Brain pericyte (primary cell): ENCODE measurements around the gene EMILIN2.
"Not testable (repeated sequence)": the region's sequence is repeated elsewhere in the genome, so short reads cannot be mapped to it uniquely, and the experiment has no call there.

Source experiments
- DNase-seq: peaks from one replicate; pipeline ENCODE4 v3.0.0-alpha.2; 2012; ENCODE audit warnings: low read depth, low spot score

EMILIN2 gene

DNA sequence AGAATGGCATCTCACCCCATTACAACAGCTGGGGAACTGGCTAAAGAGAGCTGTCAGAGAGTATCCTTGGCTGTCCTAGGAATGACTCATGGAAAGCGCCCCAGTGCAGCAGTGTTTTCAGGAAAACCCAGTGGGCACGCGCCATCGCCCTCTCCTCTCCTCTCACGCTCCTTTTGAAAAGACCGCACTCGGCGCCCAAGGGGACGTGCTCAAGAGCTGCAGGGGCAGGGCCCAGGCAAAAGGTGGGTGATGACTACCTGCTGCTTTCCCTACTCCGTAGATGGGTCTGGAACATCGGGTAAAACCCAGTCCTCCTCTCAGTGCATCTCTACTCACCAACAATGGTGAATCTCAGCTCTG is 68.1 kb downstream of the EMILIN2 start:
- DNase-seq, result no peak

DNA sequence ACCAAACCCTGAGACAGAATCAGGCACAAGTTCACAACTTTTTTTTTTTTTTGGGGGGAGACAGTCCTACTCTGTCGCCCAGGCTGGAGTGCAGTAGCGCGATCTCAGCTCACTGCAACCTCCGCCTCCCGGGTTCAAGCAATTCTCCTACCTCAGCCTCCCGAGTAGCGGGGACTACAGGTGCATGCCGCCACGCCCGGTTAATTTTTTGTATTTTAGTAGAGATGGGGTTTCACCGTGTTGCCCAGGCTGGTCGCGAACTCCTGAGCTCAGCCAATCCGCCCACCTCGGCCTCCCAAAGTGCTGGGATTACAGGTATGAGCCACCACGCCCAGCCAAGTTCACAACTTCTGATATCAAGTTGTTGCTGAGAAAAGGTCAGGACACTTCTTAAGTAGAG is 68.7 kb downstream of the EMILIN2 start:
- DNase-seq, result not testable (repeated sequence)

DNA sequence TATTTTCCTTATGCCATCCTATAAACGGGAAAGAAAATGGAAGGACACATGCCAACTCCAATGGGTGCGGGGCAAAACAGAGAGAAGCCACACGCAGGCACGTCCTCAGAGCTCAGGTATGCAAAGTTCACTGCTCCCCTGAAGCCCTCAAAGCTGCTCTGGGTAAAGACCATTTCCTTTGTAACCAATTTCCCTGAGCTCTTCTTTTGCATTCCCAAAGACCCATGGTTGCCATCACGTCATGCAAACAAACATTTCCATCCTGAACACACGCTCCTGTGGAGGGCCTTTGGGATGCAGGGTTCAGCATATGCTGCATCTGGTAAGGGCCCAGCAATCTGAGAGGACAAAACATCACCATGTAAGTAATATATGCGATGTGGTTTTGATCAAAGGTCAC is 69.4 kb downstream of the EMILIN2 start:
- DNase-seq, result no peak

DNA sequence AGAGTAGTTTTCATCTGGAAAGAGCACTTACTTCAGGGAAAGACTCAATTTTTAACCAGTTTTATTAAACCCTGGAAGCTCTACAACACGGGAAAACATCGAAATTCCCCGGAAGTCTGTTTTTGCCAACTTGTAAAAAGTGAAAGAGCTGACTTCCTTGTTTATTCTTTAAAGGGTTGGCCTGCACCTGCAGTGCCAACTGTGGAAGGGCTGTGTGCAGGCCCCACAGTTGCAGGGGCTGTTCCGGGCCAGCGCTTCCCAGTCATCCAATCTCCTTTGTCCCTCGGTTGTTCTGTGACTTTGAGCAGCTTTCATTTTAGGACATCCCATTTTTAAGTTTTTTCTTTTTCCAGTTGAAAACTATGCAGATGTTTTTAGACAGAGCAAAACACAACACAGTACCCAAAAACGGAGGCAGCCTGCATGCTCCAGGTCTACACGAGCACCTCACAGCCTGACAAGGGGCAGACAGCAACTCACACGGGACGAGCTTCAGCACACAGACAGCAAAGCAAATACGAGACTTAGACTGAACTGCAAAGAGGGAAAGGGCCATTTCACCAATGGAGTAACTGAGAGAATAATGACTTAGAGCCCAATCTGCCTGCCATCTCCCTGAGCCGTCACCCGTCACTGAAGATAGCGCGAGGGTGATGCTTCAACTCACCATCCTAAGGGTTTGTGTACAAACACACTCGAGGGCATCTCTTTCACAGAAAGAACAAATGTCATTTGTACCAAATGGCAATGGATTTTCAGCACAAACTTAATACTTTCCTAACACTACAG is 70.6 kb downstream of the EMILIN2 start:
- no peak for DNase-seq

DNA sequence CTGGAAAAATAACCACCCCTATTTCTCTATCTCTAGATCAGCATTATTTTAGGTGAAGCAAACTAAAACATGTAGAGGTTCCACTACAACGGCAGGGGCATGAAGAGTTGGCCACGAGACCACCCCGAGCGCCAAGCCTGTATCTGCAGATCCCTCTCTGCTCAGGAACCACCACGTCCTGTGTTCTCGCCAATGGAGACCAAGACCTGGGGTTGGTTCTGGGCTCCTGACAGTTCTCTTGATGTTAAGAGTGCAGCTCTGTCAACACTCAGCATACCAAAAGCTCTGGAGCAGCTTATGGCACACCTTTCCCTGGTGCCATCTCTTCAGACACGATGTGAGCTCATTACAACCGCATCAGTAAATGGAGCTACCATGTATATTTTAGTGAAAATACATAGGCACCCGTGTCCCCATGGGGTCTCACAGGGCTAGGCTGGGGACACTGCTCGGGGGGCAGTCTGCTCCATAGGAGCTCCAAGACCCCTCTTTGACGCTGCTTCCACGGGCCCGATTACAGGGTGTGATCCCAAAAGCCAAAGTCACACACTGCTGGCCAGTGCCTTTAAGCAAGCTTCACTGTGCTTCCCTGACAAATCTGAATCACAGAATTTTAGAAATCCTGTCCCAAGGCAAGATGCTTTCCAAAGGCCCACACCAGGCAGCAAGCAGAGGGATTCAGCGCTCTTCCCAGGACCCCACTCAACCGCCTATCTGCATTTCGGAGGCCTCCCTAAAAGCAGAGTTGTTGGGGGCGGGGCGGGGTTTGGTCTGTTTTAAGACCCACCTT is 72.2 kb downstream of the EMILIN2 start:
- no peak for DNase-seq

DNA sequence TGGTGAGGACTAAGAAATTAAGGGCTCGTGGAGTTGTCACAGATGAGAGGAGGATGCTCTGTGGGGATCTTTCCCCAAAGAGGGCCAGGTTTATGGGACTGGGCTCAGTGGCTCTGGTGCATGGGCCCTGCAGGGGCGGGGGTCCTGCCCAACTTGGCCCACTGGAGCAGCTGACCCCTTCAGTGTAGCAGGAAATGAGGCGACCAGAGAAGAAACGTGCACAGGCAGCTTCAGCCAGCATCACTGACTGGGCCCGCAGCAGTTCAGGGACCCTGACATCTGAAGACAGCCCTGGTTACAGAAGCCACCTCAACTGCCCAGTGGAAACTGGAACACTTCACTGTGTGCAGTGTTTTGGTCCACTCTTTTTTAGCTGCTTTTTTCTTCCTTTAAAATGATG is 72.8 kb downstream of the EMILIN2 start:
- DNase-seq, result no peak

DNA sequence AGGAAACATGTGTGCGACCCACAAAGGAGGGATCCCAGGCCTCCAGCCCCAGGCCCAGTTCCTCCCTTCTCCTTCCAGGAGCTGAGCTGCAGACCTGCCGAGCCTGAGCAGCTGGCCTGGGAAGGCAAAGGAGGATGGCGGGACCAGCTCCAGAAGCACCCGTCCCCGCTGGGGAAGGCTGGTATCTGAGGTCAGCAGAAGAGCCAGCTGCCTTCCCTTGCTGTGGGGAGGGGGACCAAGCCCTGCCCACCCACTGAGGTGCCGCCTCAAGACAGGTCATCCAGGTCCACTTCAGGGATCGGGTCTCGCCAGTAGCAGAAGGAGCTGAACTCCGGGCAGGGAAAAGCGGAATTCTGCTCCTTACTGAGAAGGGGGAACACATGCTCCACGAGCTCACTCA is 73.2 kb downstream of the EMILIN2 start:
- no peak for DNase-seq

DNA sequence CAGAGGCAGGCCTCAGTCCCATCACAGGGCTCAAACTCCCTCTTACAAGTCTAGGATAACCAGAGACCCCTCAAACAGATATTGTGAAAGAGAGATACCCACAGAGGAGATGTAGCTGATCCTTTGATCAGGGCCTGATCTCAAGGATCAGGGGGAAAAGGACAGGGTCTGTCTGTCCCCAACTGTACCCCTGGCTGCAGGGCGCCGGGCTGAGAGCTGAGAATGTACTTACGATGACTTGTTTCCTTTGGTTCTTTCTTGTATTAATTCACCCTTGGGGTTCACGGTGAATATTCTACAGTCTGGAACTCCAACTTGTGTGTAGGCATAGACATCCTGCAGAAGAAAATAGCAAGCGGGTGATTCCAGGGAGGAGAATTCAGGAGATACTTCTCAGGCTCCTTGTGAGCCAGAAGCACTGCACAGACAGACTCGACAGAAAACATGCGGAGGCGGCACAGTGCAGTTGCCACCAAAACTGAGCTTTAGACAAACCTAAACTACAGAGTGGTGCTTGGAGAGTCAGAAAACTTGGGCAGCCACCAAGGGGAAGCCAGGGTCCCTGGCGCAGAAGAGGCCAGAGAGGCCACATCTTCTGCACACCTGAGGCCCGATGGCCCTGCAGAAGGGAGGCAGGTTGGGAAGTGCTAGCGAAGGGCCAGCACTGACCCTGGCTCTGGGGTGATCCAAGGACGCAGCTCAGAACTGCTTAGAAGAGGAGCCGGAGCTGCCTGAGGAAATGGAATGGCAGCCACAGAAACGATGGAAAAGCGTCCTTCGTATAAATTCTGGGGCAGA is 73.9 kb downstream of the EMILIN2 start:
- no peak for DNase-seq

DNA sequence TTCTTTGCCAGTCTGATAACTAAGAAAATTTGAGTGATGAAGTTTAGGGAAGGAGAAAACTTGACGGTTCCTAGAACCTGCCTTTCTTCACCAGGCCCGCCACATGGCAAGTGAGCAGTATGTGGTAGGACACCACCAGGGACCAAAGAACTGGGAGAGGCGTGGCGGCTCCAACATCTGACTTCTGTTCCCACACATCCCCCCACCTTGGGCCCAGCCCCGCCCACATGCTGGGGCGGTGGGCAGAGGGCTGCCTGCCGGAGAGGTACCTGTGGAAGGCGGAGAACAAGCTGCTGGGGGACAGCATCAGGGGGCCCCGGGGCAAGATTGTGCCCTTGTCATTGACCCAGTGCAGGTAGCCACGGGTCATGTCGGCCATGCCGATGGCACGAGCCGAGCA is 75.0 kb downstream of the EMILIN2 start:
- no peak for DNase-seq

DNA sequence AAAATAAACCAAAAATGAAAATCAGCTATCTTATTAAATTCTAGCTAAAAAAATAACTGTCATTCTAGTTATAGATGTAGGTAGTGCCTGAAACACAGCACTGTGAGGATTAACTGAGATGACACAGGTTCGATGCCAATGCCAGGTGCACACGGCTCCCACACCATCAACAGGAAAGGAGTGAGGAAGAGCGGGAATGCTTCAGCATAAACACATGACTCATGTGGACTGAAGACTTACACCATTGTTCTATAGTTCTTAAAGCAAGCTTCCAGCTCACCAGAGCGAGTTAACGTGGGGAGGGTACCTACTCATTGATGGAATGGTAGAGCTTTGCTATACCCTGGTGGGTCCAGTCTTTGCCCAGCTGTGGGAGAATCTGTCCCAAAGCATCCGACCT is 76.7 kb downstream of the EMILIN2 start:
- DNase-seq, result no peak

DNA sequence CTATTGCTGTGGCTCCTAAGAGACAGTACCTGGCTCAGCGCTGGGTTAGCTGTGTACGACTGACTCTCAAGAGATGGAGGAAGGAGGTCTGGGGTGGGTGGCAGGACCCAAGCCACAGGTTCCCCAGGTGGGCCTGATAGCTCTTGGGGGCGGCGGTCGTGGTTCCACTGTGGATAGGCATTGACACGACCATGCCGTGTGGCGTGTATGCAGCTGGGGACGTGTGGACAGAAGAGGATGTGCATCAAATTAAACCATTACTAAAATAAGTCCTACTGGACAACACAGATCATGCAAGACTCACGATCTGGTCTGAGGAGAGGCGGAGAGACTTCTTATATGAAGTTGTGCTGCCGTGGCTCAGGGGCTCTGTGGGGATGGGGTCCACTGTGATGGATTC is 78.1 kb downstream of the EMILIN2 start:
- no peak for DNase-seq

DNA sequence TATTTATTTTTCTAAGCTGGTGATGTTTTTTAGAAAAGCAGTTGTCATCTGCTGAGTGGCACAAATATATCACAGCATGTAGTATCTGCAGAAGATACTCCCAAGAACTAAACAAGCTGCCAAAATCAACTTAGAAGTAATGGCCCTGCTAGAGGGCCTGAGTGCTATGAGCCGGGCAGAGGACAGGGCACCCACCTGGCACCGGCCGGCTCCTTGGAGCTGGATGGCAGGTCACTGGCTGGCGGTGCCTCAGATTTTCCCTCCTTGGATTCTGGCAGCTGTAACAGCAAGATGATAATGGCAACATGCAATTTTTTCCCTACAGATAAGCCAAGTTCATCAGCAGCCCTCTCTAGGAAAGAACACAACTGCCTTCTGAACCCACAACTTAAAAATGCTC is 79.7 kb downstream of the EMILIN2 start:
- DNase-seq, result no peak

DNA sequence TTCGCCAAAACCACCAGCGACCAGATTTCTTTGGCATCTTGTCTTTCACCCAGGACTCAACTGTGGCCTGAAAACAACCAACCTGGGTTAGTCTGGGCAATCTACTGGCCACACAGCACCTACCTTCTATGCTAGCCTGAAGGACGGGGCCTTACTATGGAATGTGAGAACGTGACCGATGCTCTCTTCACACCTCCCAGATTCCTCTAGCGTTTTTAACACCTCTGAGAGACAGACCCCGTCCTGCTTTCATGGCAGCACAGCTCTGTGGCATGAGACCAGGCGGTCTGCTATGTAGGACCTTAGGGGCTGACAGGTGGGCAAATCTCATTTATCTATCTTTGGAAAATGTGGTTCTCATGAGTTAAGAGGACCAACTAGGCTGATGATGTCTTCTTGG is 80.9 kb downstream of the EMILIN2 start:
- no peak for DNase-seq

DNA sequence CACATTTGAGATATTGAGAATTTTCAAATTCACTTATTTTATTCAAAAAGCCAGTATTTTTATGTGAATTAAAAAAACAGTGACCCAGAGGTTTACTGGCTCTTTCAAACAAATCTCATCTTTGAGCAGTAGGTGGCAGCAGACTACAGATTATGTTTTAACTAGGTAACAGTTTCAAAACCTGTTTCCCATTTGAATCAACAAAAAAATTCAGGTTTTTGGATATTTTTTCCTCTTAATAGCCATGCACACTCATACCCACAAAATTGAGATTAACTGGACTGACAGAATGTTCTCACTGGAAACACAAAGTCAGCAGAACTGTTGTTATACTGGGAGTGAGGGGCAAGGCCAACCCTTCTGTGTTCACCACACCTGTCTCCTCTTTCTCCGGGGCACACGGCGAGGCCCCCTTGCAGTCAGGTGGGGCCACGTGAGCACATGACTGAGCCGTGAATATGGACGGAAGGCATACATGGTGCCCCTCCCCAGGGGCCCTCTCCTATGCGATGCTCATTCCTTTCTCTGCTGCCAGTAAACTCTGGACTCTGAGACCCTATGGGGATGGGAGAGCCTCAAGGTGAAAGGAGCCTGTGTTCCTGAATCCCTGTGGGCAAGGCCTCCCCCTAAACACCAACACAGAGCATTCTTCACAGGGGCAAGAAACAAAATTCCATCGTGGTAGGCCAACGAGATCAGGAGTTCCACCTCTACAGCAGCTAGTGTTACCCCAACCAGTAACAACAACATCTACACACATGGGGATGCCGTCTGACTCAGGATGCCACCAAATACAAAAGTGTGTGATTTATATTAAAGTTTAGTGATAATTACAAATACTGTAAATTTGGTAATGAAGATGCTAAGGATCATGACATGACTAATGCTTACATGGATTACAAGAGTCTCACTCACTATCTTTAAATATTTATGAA is 85.7 kb downstream of the EMILIN2 start:
- no peak for DNase-seq

DNA sequence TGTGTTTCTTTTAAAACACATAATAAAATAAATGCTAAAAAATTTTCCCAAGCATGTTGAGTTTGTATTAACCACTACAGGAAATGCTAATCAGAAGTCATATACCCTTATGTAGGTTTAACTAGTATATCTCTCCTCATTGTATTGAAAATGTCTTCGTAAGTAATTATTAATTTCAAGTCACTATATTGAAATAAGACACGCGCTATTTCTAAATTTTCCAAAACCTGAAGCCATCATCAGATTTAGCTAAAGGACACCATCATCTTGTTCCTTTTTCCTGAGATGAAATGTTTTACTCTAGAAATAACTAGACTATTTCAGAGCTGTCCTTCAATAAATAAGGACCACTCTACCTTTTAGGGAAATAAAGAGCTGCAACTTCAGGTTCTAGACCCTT is 87.2 kb downstream of the EMILIN2 start:
- DNase-seq, result no peak

DNA sequence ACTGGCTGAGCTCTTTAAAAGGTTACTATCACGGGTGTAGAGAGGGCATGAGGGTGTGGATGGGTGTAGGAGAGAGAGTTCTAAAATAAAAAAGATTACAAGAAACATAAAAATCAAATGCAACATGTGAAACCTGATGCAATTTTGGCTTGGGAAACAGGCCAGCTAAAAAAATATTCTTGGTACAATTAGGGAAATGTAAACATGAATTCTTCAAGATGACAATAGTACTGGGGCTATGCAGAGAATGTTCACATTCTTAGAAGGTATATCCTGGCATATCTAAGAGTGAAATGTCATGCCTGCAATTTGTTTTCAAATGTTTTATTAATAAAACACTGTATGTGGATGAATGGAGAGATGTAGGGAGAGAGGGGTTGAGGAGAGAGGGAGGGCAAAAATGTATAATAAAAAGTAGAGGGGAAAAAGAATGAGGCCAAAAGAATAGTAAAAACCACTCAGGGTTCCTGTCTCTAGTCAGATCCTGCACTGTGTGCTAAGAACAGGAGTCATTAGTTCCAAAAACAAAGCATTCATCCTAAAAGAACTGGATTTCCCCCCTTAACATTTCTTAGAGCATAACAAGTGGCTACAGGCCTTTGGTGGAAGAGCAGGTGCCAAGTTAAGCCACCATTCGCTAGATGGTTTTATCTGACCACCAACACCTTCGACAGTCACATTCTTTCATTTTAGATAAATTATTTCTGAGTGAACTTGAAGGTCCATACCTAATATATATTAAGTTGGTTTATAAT is 88.8 kb downstream of the EMILIN2 start:
- no peak for DNase-seq

DNA sequence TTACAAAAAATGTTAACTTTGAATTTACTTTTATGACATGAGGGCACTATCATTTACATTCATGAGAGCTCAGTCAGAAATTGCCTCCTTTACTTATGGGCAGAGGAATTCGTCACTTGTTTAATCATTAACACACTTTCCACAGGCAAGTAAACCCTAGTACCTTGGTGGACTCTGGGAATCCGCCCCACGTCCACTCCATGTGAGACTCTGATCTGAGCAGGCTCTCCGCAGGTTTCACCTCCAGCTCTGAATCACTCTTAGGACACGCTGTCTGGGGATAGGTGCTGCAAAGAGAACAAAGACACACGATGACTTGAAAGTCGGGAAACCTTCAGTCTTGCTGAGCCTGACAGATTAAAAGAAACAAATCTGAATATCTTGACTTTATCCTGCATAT is 92.5 kb downstream of the EMILIN2 start:
- no peak for DNase-seq

DNA sequence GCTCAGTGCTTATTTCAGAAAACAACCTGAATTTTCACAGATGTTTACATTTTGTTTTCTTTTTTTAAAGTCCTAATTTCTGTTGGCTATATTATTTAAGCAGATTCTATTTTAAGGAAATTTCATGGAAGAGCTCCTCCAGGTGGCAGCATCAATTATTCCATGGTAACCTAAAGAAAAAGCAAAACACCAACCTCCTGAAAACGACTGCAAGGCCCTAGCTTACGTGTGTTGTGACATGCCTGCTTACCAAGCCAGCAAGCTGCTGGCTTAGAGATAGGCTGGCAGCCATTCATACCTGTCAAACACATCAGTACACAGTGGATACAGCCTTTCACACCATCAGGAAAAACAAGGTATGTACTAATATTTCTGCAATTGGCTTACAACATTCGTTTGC is 101.2 kb downstream of the EMILIN2 start:
- DNase-seq, result no peak

DNA sequence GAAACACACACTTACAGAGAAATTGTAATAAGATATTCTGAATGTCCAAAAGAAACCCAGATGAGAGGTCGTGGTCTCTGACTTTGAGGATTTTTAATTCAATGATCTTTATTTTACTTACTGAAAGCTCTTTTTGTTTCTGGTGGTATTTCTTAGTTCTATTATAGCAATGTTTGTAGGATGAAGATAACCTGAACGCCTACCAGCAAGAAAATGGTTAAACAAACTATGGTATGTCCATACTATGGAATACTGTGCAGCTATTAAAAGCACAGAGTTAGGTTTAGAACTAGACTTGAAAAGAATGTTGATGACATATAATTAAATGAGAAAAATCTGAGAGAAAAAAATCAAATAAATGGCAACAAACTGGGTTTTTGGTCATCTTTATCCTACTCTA is 105.8 kb downstream of the EMILIN2 start:
- no peak for DNase-seq

DNA sequence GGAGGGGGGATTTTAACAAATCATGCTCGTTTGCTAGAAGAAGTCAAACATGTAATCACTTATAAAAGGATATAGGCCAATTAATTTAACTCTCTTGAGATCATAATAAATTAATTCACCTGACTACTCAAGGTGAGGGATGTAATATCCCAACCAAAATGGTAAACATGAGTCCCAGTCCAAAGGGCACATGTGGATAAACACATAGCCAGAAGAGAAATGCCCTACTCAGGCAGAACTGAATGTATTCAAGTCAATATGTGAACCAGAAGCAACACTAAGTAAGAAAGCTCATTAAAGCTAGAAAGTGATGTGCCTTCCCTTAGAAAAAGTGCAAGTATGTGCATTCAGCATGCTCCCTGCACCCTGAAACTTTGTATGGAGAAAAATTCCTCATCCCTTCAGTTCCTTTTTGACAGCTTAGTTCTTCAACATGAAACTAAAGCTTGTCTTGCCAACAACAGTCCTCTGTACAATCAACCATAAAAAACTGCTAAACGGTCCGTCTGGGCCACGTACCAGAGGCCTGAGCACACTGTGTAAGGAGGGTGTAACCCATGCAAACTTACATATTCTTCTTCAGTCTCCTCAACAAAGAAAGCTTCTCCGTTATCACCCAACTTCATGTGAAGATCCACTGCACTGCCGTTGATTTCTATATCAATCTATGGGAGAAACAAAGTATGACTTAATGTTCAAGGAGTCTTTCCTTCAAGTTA is 107.3 kb downstream of the EMILIN2 start:
- DNase-seq, result no peak
